GM13977 (cell line): ENCODE results near the gene IFT81.

Experiments
- DNase-seq: peaks from one replicate; pipeline ENCODE4 v3.0.0; 2012; ENCODE audit warnings: low spot score
- CTCF ChIP-seq: IDR thresholded peaks from 2 replicates; pipeline ENCODE4 v1.5.1; 2012; ENCODE audit warnings: mild to moderate bottlenecking, control low read depth; ENCODE audit not compliant: insufficient read depth; ENCODE audit errors: extremely low read depth, missing control alignments
- in situ Hi-C: fragments of 300-500 bp; cut with MboI; formaldehyde crosslinking; loops from one replicate; pipeline ENCODE4 v1.12.0; 2022; ENCODE audit warnings: low sequenced_read_pairs, low pct_unique_long_range_greater_than_20kb, mixed read lengths, inconsistent platforms; ENCODE audit not compliant: unreplicated experiment

IFT81 gene

DNA sequence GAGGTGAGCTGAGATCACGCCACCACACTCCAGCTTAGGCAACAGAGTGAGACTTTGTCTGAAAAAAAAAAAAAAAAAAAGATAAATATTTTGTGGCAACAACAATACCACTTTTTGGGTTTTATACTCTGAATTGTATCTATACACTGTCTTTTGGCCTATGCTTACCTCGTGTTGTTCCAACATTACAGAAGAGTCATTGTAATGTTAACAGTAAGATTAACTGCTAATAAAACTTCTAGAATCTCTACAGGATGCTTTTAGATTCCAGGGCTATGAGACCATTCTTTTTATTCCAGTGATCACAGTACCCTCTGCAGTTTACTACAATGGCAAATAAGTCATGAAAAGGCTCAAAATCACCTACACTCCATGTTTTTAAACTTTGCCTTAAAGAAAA is 11.6 kb downstream of the IFT81 start:
- in situ Hi-C loops: no loop called here
- no peak for TF ChIP-seq CTCF
- DNase-seq: no peak

GRCh38 chr12:110137786-110138185 is 13.6 kb downstream of the IFT81 start:
- no peak for TF ChIP-seq CTCF
- in situ Hi-C loops: no loop called here
- no peak for DNase-seq

DNA sequence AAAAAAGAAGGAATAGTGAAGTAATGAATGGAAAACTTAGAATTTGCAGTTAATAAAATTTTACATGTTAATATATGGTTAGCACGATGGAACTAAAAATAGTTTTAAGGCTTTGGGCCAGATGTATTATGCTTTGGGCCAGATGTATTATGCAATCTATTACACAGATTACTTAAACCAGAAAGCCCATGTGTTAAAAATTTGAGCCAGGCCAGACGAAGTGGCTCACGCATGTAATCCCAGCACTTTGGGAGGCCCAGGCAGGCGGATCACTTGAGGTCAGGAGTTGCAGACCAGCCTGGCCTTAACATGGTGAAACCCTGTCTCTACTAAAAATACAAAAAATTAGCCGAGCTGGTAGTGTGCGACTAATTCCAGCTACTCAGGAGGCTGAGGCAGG is 17.2 kb downstream of the IFT81 start:
- TF ChIP-seq CTCF: no peak
- in situ Hi-C loops: no loop called here
- no peak for DNase-seq

- in situ Hi-C loops: no loop called here
- DNase-seq: no peak
- no peak for TF ChIP-seq CTCF
Observed at GRCh38 chr12:110146986-110147385, 22.8 kb downstream of the IFT81 start.

GRCh38 chr12:110149086-110149660 is 25.0 kb downstream of the IFT81 start:
- in situ Hi-C loops: no loop called here
- no peak for DNase-seq
- no peak for TF ChIP-seq CTCF

- no peak for DNase-seq
- in situ Hi-C loops: no loop called here
- no peak for TF ChIP-seq CTCF
Observed at GRCh38 chr12:110156766-110157165, 32.6 kb downstream of the IFT81 start.

DNA sequence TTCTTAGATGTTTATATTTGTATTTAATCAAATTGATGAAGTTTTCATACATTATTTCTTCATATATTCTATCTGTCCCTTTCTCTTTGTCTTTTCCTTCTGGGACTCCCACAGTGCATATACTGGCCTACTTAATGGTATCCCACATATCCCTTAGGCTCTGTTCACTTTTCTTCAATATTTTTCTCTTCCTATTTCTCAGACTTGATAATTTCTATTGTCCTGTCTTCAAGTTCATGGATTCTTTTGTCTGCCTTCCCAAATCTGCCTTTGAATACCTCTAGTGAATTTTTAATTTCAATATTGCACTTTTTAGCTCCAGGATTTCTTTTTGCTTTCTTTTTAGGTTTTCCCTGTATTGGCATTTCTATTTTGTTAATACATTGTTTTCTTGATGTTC is 33.4 kb downstream of the IFT81 start:
- TF ChIP-seq CTCF: no peak
- in situ Hi-C loops: no loop called here
- DNase-seq: no peak
